HCT116 (cell line): ENCODE results near the gene IGSF6. TPM values are rescaled to one million over a fixed set of nuclear protein-coding genes. Genes with fewer than 3 reads are reported as not detected.

Experiments
- ATAC-seq: fragments of 200-7000 bp; cut with Tn5 transposase; 2 replicates; pipeline ENCODE4 v1.9.1; 2020; ENCODE audit warnings: mild to moderate bottlenecking, moderate library complexity
- BruUV-seq: library from RNA; stranded (reverse); fragments of 400-500 nt; replicated peaks from 2 replicates; lab custom pipeline; 2021; lab: Mats Ljungman, UMichigan
- CTCF ChIA-PET: fragments of 300-600 bp; sonication (Branson Sonifier 250); formaldehyde crosslinking; loops from one replicate; lab custom pipeline; 2021; ENCODE audit warnings: antibody characterized with exemption; lab: Charles Lee
- POLR2A ChIA-PET: fragments of 300-600, 350-600 bp; sonication (Branson Sonifier 250); formaldehyde crosslinking; loops from one replicate; lab custom pipeline; 2021; ENCODE audit warnings: antibody characterized with exemption; lab: Charles Lee
- RAD21 ChIA-PET, 2 experiments: fragments of 300-600 bp; sonication (Branson Sonifier 250); formaldehyde crosslinking; loops; one replicate each; lab custom pipeline; 2023; ENCODE audit warnings: low total read pairs in 2 of 2; ENCODE audit not compliant: uncharacterized antibody in 2 of 2, unreplicated experiment in 2 of 2, low non-redundant PET in 1 of 2; lab: Charles Lee
- DNase-seq: peaks from one replicate; pipeline ENCODE4 v3.0.0-alpha.2; 2010; ENCODE audit warnings: low read depth, low spot score
- H2AFZ ChIP-seq: fragments of 200-600 bp; shearing (Covaris generic), sonication (generic); 2 replicates; pipeline ENCODE4 v1.6.1; 2017; ENCODE audit warnings: low read depth, mixed run types, mixed read lengths, antibody characterized with exemption, low read length; ENCODE audit not compliant: poor library complexity, severe bottlenecking
- H3K27ac ChIP-seq: 2 replicates; pipeline ENCODE4 v1.5.1; 2012; ENCODE audit warnings: low read depth, low read length
- H3K27me3 ChIP-seq: fragments of 200-600 bp; sonication (generic); 2 replicates; pipeline ENCODE4 v1.6.1; 2016; ENCODE audit warnings: mixed run types, low read length, mixed read lengths; ENCODE audit not compliant: insufficient read depth
- H3K36me3 ChIP-seq, 2 experiments: fragments of 200-500 bp in 1 of 2; fragments of 200-600 bp in 1 of 2; sonication (Bioruptor generic) in 1 of 2; sonication (generic) in 1 of 2; 2 replicates each; pipeline versions ENCODE4 v1.5.1 to v1.6.1; 2014 to 2016; ENCODE audit warnings: low read length in 2 of 2, inconsistent platforms in 1 of 2, mixed read lengths in 1 of 2, mixed run types in 1 of 2; ENCODE audit not compliant: insufficient read depth in 2 of 2, control insufficient read depth in 1 of 2
- H3K4me1 ChIP-seq, 2 experiments: fragments of 200-600 bp in 1 of 2; sonication (generic) in 1 of 2; 2 replicates each; pipeline versions ENCODE4 v1.5.1 to v1.6.1; 2012 to 2017; ENCODE audit warnings: low read length in 2 of 2, inconsistent platforms in 1 of 2, mild to moderate bottlenecking in 1 of 2, mixed read lengths in 1 of 2, mixed run types in 1 of 2, moderate library complexity in 1 of 2; ENCODE audit not compliant: insufficient read depth in 2 of 2, control insufficient read depth in 1 of 2
- H3K4me2 ChIP-seq: fragments of 200-600 bp; sonication (generic); 2 replicates; pipeline ENCODE4 v1.6.1; 2017; ENCODE audit warnings: mixed run types, low read length, mixed read lengths
- H3K4me3 ChIP-seq, 2 experiments: fragments of 200-600 bp in 1 of 2; sonication (generic) in 1 of 2; replicated peaks in 1 of 2; 2 replicates each; pipeline ENCODE4 v1.5.1; 2011 to 2016; ENCODE audit warnings: low read length in 2 of 2, control low read depth in 1 of 2, low read depth in 1 of 2, mild to moderate bottlenecking in 1 of 2, mixed read lengths in 1 of 2, mixed run types in 1 of 2
- H3K79me2 ChIP-seq: fragments of 200-600 bp; sonication (generic); 2 replicates; pipeline ENCODE4 v1.6.1; 2017; ENCODE audit warnings: mild to moderate bottlenecking, mixed run types, low read length, moderate library complexity, mixed read lengths; ENCODE audit not compliant: insufficient read depth
- H3K9ac ChIP-seq: fragments of 200-600 bp; sonication (generic); 2 replicates; pipeline ENCODE4 v1.6.1; 2016; ENCODE audit warnings: low read length, mixed read lengths
- H3K9me2 ChIP-seq: fragments of 200-600 bp; sonication (generic), shearing (Covaris generic); 2 replicates; pipeline ENCODE4 v1.6.1; 2017; ENCODE audit warnings: mixed run types, mild to moderate bottlenecking, moderate library complexity; ENCODE audit not compliant: insufficient read depth
- H3K9me3 ChIP-seq, 2 experiments: fragments of 200-500 bp in 1 of 2; fragments of 200-600 bp in 1 of 2; sonication (Bioruptor generic) in 1 of 2; sonication (generic) in 1 of 2; 2 replicates each; pipeline ENCODE4 v1.6.1; 2014 to 2017; ENCODE audit warnings: low read length in 2 of 2, mixed read lengths in 2 of 2, inconsistent platforms in 1 of 2, low read depth in 1 of 2, mild to moderate bottlenecking in 1 of 2, mixed run types in 1 of 2, moderate library complexity in 1 of 2; ENCODE audit not compliant: control insufficient read depth in 1 of 2, insufficient read depth in 1 of 2
- H4K20me1 ChIP-seq: fragments of 200-600 bp; sonication (generic), shearing (Covaris generic); 2 replicates; pipeline ENCODE4 v1.6.1; 2017; ENCODE audit warnings: mixed run types, mild to moderate bottlenecking, moderate library complexity; ENCODE audit not compliant: insufficient read depth
- CEBPB ChIP-seq: IDR thresholded peaks from 2 replicates; pipeline ENCODE4 v1.6.1; 2012; ENCODE audit warnings: low read depth
- EZH2phosphoT487 ChIP-seq: fragments of 200-600 bp; IDR thresholded peaks from 2 replicates; pipeline ENCODE4 v1.6.1; 2018; ENCODE audit warnings: antibody characterized with exemption, borderline replicate concordance
- FOSL1 ChIP-seq: IDR thresholded peaks from 2 replicates; pipeline ENCODE4 v1.6.1; 2012; ENCODE audit warnings: low read depth
- MAX ChIP-seq: IDR thresholded peaks from 2 replicates; pipeline ENCODE4 v1.6.1; 2012
- POLR2AphosphoS5 ChIP-seq: IDR thresholded peaks from 2 replicates; pipeline ENCODE4 v1.6.1; 2011; ENCODE audit warnings: mild to moderate bottlenecking, low read depth, low read length, moderate library complexity
- REST ChIP-seq: IDR thresholded peaks from 2 replicates; pipeline ENCODE4 v1.6.1; 2012; ENCODE audit warnings: low read depth
- TCF7L2 ChIP-seq: IDR thresholded peaks from 2 replicates; pipeline ENCODE4 v1.7.0; 2011; ENCODE audit warnings: borderline replicate concordance, inconsistent platforms; ENCODE audit not compliant: insufficient read depth, insufficient read length; ENCODE audit errors: extremely low read depth
- intact Hi-C: fragments of 100-400 bp; cut with micrococcal nuclease; formaldehyde crosslinking; loops from 2 replicates; pipeline ENCODE4 v1.10.0; 2022
- total RNA-seq: library from RNA; stranded (reverse); gene quantifications from one replicate; pipeline ENCODE4 v1.2.1, GENCODE V29; 2021; ENCODE audit not compliant: unreplicated experiment

The IGSF6 gene
- total RNA-seq, 1 experiment from 2014 or later, result not detected

GRCh38 chr16:21590796-21591195 is 61.6 kb downstream of the IGSF6 start:
- H3K4me2 ChIP-seq, result no peak overlapping the region
- ATAC-seq (no peak), DNase-seq (no peak)
- RAD21 ChIA-PET, result no interaction called here
- no peak overlapping the region for H3K27ac ChIP-seq
- H3K27me3 ChIP-seq, result no peaks in the 10 kb centered on the region
- POLR2A ChIA-PET, result no interaction called here
- H3K9me2 ChIP-seq, result no peaks in the 10 kb centered on the region
- no peak overlapping the region for H3K9ac ChIP-seq
- intact Hi-C loops, result no loop called here
- BruUV-seq, result no TSS peak
- no peaks in the 10 kb centered on the region for H4K20me1 ChIP-seq
- no peaks in the 10 kb centered on the region for H3K4me1 ChIP-seq
- H2AFZ ChIP-seq, result no peak overlapping the region
- no peaks in the 10 kb centered on the region for H3K79me2 ChIP-seq
- no peak for TF ChIP-seq TCF7L2
- no peak for TF ChIP-seq CEBPB
- TF ChIP-seq EZH2phosphoT487, result no peak
- TF ChIP-seq REST, result no peak
- TF ChIP-seq POLR2AphosphoS5, result no peak
- no peak for TF ChIP-seq MAX
- H3K9me3 ChIP-seq, result no peaks in the 10 kb centered on the region
- H3K4me3 ChIP-seq, result no peak overlapping the region
- CTCF ChIA-PET, result no interaction called here
- H3K36me3 ChIP-seq, result no peaks in the 10 kb centered on the region

- Histone ChIP-seq H3K4me3 (no peak overlapping the region), H2AFZ (no peak overlapping the region), H3K9ac (no peak overlapping the region)
- TF ChIP-seq FOSL1, result no peak
- TF ChIP-seq, all 23 proteins: peak for 0
- Histone ChIP-seq H3K4me1 (no peaks in the 10 kb centered on the region), H3K36me3 (no peaks in the 10 kb centered on the region), H3K27me3 (no peaks in the 10 kb centered on the region), H3K9me3 (no peaks in the 10 kb centered on the region), H3K9me2 (no peaks in the 10 kb centered on the region), H3K4me2 (no peak overlapping the region), H3K79me2 (no peaks in the 10 kb centered on the region), H4K20me1 (no peaks in the 10 kb centered on the region), H3K27ac (no peak overlapping the region)
- POLR2A ChIA-PET, result no interaction called here
- ATAC-seq (no peak), DNase-seq (no peak)
- intact Hi-C loops, result no loop called here
- CTCF ChIA-PET, result no interaction called here
- BruUV-seq, result no TSS peak
- RAD21 ChIA-PET, result no interaction called here
These were observed 62.1 kb downstream of the IGSF6 start for GRCh38 chr16:21590287-21590686.
